ENCODE results near the gene WDR62.

DNA sequence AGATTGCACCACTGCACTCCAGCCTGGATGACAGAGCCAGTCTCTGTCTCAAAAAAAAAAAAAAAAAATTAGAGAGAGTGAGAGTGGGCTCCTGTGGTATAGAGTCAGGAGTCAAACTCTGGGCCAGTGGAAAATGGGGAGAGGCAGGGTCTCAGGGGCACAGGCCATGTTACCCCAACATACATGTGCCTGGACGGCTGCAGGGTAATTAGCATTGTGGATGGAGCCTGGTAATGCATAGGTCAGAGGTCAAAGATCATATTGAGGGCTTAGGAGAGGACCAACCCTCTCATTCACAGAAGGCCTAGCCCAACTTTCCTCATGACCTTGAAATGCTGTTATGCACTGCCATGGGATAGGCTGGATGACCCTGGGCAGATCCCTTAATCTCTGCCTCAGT, 29.2 kb upstream of the WDR62 start:
- TF ChIP-seq, protein P1, sequence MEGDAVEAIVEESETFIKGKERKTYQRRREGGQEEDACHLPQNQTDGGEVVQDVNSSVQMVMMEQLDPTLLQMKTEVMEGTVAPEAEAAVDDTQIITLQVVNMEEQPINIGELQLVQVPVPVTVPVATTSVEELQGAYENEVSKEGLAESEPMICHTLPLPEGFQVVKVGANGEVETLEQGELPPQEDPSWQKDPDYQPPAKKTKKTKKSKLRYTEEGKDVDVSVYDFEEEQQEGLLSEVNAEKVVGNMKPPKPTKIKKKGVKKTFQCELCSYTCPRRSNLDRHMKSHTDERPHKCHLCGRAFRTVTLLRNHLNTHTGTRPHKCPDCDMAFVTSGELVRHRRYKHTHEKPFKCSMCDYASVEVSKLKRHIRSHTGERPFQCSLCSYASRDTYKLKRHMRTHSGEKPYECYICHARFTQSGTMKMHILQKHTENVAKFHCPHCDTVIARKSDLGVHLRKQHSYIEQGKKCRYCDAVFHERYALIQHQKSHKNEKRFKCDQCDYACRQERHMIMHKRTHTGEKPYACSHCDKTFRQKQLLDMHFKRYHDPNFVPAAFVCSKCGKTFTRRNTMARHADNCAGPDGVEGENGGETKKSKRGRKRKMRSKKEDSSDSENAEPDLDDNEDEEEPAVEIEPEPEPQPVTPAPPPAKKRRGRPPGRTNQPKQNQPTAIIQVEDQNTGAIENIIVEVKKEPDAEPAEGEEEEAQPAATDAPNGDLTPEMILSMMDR (IDR thresholded peaks at IDR 0.05; ENCODE audit: insufficient read depth, low read depth, low read length), result no peak
- TF ChIP-seq EZH2 (IDR thresholded peaks at IDR 0.05; ENCODE audit: insufficient read depth, low read length), result no peak
